Peyer's patch (tissue), 4 donors: ENCODE data around the gene PDZD8. TPM values are rescaled to one million over a fixed set of nuclear protein-coding genes. Genes with fewer than 3 reads are reported as not detected.

Experiments used
- DNase-seq, 3 donors: peaks; one replicate each; pipeline ENCODE4 v3.0.0-alpha.2; 2017 to 2019
- H3K27ac ChIP-seq, 4 donors: fragments of 200-600 bp; sonication (generic); one replicate each; pipeline ENCODE4 v1.5.1; 2016 to 2019
- H3K27me3 ChIP-seq, 2 donors: fragments of 200-600 bp; sonication (generic); one replicate each; pipeline ENCODE4 v1.5.1; 2019
- H3K36me3 ChIP-seq, 3 donors: fragments of 200-600 bp; sonication (generic); one replicate each; pipeline ENCODE4 v1.5.1; 2016 to 2019
- H3K4me1 ChIP-seq, 4 donors: fragments of 200-600 bp; sonication (generic); one replicate each; pipeline ENCODE4 v1.5.1; 2016 to 2019
- H3K4me3 ChIP-seq, 4 donors: fragments of 200-600 bp; sonication (generic); 1 replicate in 3 of 4; 2 replicates in 1 of 4; pipeline ENCODE4 v1.5.1; 2016 to 2019; ENCODE audit warnings: mild to moderate bottlenecking in 1 of 4
- H3K9me3 ChIP-seq, 4 donors: fragments of 200-600 bp; sonication (generic); one replicate each; pipeline ENCODE4 v1.5.1; 2016 to 2019; ENCODE audit warnings: mild to moderate bottlenecking in 1 of 4
- CTCF ChIP-seq, 6 experiments: fragments of 450-650 bp in 4 of 6; fragments of 200-600 bp in 2 of 6; sonication (generic) in 1 of 6; IDR thresholded peaks; one replicate each; pipeline ENCODE4 v1.5.1; 2017 to 2019; ENCODE audit warnings: antibody characterized with exemption in 6 of 6, mild to moderate bottlenecking in 3 of 6, moderate library complexity in 1 of 6
- POLR2A ChIP-seq, 2 donors: fragments of 450-650 bp; IDR thresholded peaks; one replicate each; pipeline ENCODE4 v1.5.1; 2017; ENCODE audit warnings: antibody characterized with exemption in 2 of 2, mild to moderate bottlenecking in 2 of 2, moderate library complexity in 2 of 2
- total RNA-seq, 4 donors: library from RNA; depleted of rRNA; stranded (reverse); fragments of >200 nt; gene quantifications; one replicate each; pipeline ENCODE4 v1.1.0, GENCODE V29; 2016

PDZD8 gene
- total RNA-seq, 4 donors from 2014 or later, result 50.3 to 91.4 (median 72.0) TPM

- no peak overlapping the region for H3K27ac ChIP-seq
- DNase-seq, result no peak
- no peaks in the 10 kb centered on the region for H3K9me3 ChIP-seq
- no peak overlapping the region for H3K4me3 ChIP-seq
- H3K36me3 ChIP-seq, result no peaks in the 10 kb centered on the region
- TF ChIP-seq POLR2A (IDR thresholded peaks at IDR 0.05) (no peak), CTCF (IDR thresholded peaks at IDR 0.05) (no peak)
- no peaks in the 10 kb centered on the region for H3K4me1 ChIP-seq
- H3K27me3 ChIP-seq, result no peaks in the 10 kb centered on the region
Measured at GRCh38 chr10:117257721-117258120, 117.5 kb downstream of the PDZD8 start.

GRCh38 chr10:117256910-117257309, 118.3 kb downstream of the PDZD8 start:
- TF ChIP-seq CTCF (IDR thresholded peaks at IDR 0.05), result no peak
- TF ChIP-seq POLR2A (IDR thresholded peaks at IDR 0.05), result no peak
- Histone ChIP-seq H3K9me3 (no peaks in the 10 kb centered on the region), H3K36me3 (no peaks in the 10 kb centered on the region), H3K27ac (no peak overlapping the region), H3K4me1 (no peaks in the 10 kb centered on the region), H3K4me3 (no peak overlapping the region), H3K27me3 (no peaks in the 10 kb centered on the region)
- DNase-seq, result no peak

- Histone ChIP-seq H3K4me1 (no peaks in the 10 kb centered on the region), H3K27me3 (no peaks in the 10 kb centered on the region), H3K36me3 (no peaks in the 10 kb centered on the region), H3K9me3 (no peaks in the 10 kb centered on the region), H3K27ac (no peak overlapping the region), H3K4me3 (no peak overlapping the region)
- TF ChIP-seq POLR2A (IDR thresholded peaks at IDR 0.05) (no peak), CTCF (IDR thresholded peaks at IDR 0.05) (no peak)
- DNase-seq, result no peak
Measured at GRCh38 chr10:117255835-117256460, 119.3 kb downstream of the PDZD8 start.

GRCh38 chr10:117254774-117255735, 120.2 kb downstream of the PDZD8 start:
- Histone ChIP-seq H3K9me3 (no peaks in the 10 kb centered on the region), H3K4me1 (no peaks in the 10 kb centered on the region), H3K27me3 (no peaks in the 10 kb centered on the region), H3K36me3 (no peaks in the 10 kb centered on the region), H3K27ac (no peak overlapping the region), H3K4me3 (no peak overlapping the region)
- DNase-seq, result no peak
- TF ChIP-seq CTCF (IDR thresholded peaks at IDR 0.05), result no peak
- TF ChIP-seq POLR2A (IDR thresholded peaks at IDR 0.05), result no peak

GRCh38 chr10:117254338-117254737, 120.9 kb downstream of the PDZD8 start:
- DNase-seq, result no peak
- no peaks in the 10 kb centered on the region for H3K27me3 ChIP-seq

More at GRCh38 chr10:117254338-117254737, 120.9 kb downstream of the PDZD8 start:
- Histone ChIP-seq H3K27ac (no peak overlapping the region), H3K36me3 (no peaks in the 10 kb centered on the region), H3K4me3 (no peak overlapping the region), H3K9me3 (no peaks in the 10 kb centered on the region), H3K4me1 (no peaks in the 10 kb centered on the region)
- TF ChIP-seq POLR2A (IDR thresholded peaks at IDR 0.05), result no peak
- TF ChIP-seq CTCF (IDR thresholded peaks at IDR 0.05), result no peak
